BLaER1 (cell line): ENCODE measurements around the gene TSPAN32.
A peak's percentile ranks its signal among the peaks of the same experiment; 100 is the strongest.

ENCODE experiments used
- H3K27ac ChIP-seq: shearing (Covaris generic); formaldehyde crosslinking; 2 replicates; pipeline ENCODE4 v1.8.1; 2022
- H3K27me3 ChIP-seq: shearing (Covaris generic); formaldehyde crosslinking; 2 replicates; pipeline ENCODE4 v1.8.1; 2022
- H3K36me3 ChIP-seq: shearing (Covaris generic); formaldehyde crosslinking; 2 replicates; pipeline ENCODE4 v1.8.1; 2022
- H3K4me1 ChIP-seq: shearing (Covaris generic); formaldehyde crosslinking; 2 replicates; pipeline ENCODE4 v1.8.1; 2022
- H3K4me2 ChIP-seq: shearing (Covaris generic); formaldehyde crosslinking; 2 replicates; pipeline ENCODE4 v1.8.1; 2022
- H3K4me3 ChIP-seq: shearing (Covaris generic); formaldehyde crosslinking; 2 replicates; pipeline ENCODE4 v1.8.1; 2022
- H3K9ac ChIP-seq: shearing (Covaris generic); formaldehyde crosslinking; 2 replicates; pipeline ENCODE4 v1.8.1; 2022
- H3K9me3 ChIP-seq: shearing (Covaris generic); formaldehyde crosslinking; 2 replicates; pipeline ENCODE4 v1.8.1; 2022
- H4K20me1 ChIP-seq: shearing (Covaris generic); formaldehyde crosslinking; 2 replicates; pipeline ENCODE4 v1.8.1; 2022
- Cebpa-rat ChIP-seq: shearing (Covaris generic); IDR thresholded peaks from 2 replicates; pipeline ENCODE4 v1.8.1; 2022

Gene TSPAN32

GRCh38 chr11:2267306-2267850 is 34.4 kb upstream of the TSPAN32 start:
- no peak for TF ChIP-seq Cebpa-rat
- no peaks in the 10 kb centered on the region for H3K36me3 ChIP-seq
- H3K27ac ChIP-seq, result no peak overlapping the region
- H3K27me3 ChIP-seq, result peaks cover 84% of the 10 kb centered on the region
- peak overlapping the region; percentile 86 for H3K4me2 ChIP-seq
- H4K20me1 ChIP-seq, result peaks cover 86% of the 10 kb centered on the region
- peaks cover 67% of the 10 kb centered on the region for H3K4me1 ChIP-seq
- H3K9me3 ChIP-seq, result peaks cover 17% of the 10 kb centered on the region
- peak overlapping the region; percentile 30; the same call in 1 of the 2 replicates for H3K4me3 ChIP-seq
- H3K9ac ChIP-seq, result no peak overlapping the region

GRCh38 chr11:2267851-2268728 is 33.7 kb upstream of the TSPAN32 start:
- Histone ChIP-seq H3K9me3 (peaks cover 17% of the 10 kb centered on the region), H4K20me1 (peaks cover 81% of the 10 kb centered on the region), H3K4me3 (no peak overlapping the region), H3K36me3 (no peaks in the 10 kb centered on the region), H3K4me2 (peak overlapping the region; percentile 86), H3K27ac (no peak overlapping the region), H3K27me3 (peaks cover 84% of the 10 kb centered on the region), H3K9ac (no peak overlapping the region), H3K4me1 (peaks cover 60% of the 10 kb centered on the region)
- no peak for TF ChIP-seq Cebpa-rat

GRCh38 chr11:2268729-2269600 is 32.8 kb upstream of the TSPAN32 start:
- Histone ChIP-seq H3K4me2 (peak overlapping the region; percentile 70), H3K27ac (no peak overlapping the region), H3K9ac (no peak overlapping the region), H4K20me1 (peaks cover 76% of the 10 kb centered on the region), H3K9me3 (peaks cover 17% of the 10 kb centered on the region), H3K36me3 (no peaks in the 10 kb centered on the region), H3K27me3 (peaks cover 84% of the 10 kb centered on the region), H3K4me1 (peaks cover 52% of the 10 kb centered on the region), H3K4me3 (peak overlapping the region; percentile 61)
- peak; percentile 43; the same call in 1 of the 2 replicates for TF ChIP-seq Cebpa-rat

GRCh38 chr11:2269601-2270321 is 32.1 kb upstream of the TSPAN32 start:
- Histone ChIP-seq H3K4me2 (peak overlapping the region; percentile 70), H3K27me3 (peaks cover 84% of the 10 kb centered on the region), H4K20me1 (peaks cover 71% of the 10 kb centered on the region), H3K4me1 (peaks cover 44% of the 10 kb centered on the region), H3K4me3 (peak overlapping the region; percentile 61), H3K9ac (no peak overlapping the region), H3K27ac (no peak overlapping the region), H3K36me3 (no peaks in the 10 kb centered on the region), H3K9me3 (peaks cover 17% of the 10 kb centered on the region)
- no peak for TF ChIP-seq Cebpa-rat

- Histone ChIP-seq H3K36me3 (no peaks in the 10 kb centered on the region), H4K20me1 (peaks cover 64% of the 10 kb centered on the region), H3K27me3 (peaks cover 83% of the 10 kb centered on the region), H3K4me3 (peak within 1 kb of the TSS; percentile 61), H3K9me3 (peaks cover 17% of the 10 kb centered on the region), H3K4me2 (peak within 1 kb of the TSS; percentile 70), H3K9ac (no peak within 1 kb of the TSS), H3K27ac (no peak within 1 kb of the TSS), H3K4me1 (peaks cover 37% of the 10 kb centered on the region)
- no peak for TF ChIP-seq Cebpa-rat
Observed at GRCh38 chr11:2270322-2271076, 31.3 kb upstream of the TSPAN32 start, which contains the start of gene ASCL2. ASCL2 (minus strand) TSS chr11:2270588; CDS start chr11:2270332, 256 bp downstream.

GRCh38 chr11:2271077-2271326 is 30.8 kb upstream of the TSPAN32 start:
- no peak for TF ChIP-seq Cebpa-rat
- Histone ChIP-seq H3K27me3 (peaks cover 83% of the 10 kb centered on the region), H3K4me2 (no peak overlapping the region), H4K20me1 (peaks cover 59% of the 10 kb centered on the region), H3K4me3 (no peak overlapping the region), H3K36me3 (no peaks in the 10 kb centered on the region), H3K9ac (no peak overlapping the region), H3K27ac (no peak overlapping the region), H3K9me3 (peaks cover 17% of the 10 kb centered on the region), H3K4me1 (peaks cover 32% of the 10 kb centered on the region)

GRCh38 chr11:2271327-2272227 is 30.2 kb upstream of the TSPAN32 start:
- no peak overlapping the region for H3K4me2 ChIP-seq
- peaks cover 17% of the 10 kb centered on the region for H3K9me3 ChIP-seq
- H4K20me1 ChIP-seq, result peaks cover 53% of the 10 kb centered on the region
- no peak overlapping the region for H3K9ac ChIP-seq
- H3K36me3 ChIP-seq, result no peaks in the 10 kb centered on the region
- no peak for TF ChIP-seq Cebpa-rat
- H3K4me1 ChIP-seq, result peaks cover 26% of the 10 kb centered on the region
- H3K4me3 ChIP-seq, result no peak overlapping the region
- H3K27me3 ChIP-seq, result peaks cover 89% of the 10 kb centered on the region
- no peak overlapping the region for H3K27ac ChIP-seq

GRCh38 chr11:2272228-2272945 is 29.4 kb upstream of the TSPAN32 start:
- H3K9ac ChIP-seq, result no peak overlapping the region
- H3K27ac ChIP-seq, result no peak overlapping the region
- no peak overlapping the region for H3K4me2 ChIP-seq
- peaks cover 18% of the 10 kb centered on the region for H3K4me1 ChIP-seq
- no peak for TF ChIP-seq Cebpa-rat
- H3K4me3 ChIP-seq, result no peak overlapping the region
- H3K9me3 ChIP-seq, result peaks cover 17% of the 10 kb centered on the region
- no peaks in the 10 kb centered on the region for H3K36me3 ChIP-seq
- H3K27me3 ChIP-seq, result peaks cover 90% of the 10 kb centered on the region
- H4K20me1 ChIP-seq, result peaks cover 45% of the 10 kb centered on the region
